Endothelial cell (in vitro differentiated cells): ENCODE results near the gene HRAS. TPM values are rescaled to one million over a fixed set of nuclear protein-coding genes. Genes with fewer than 3 reads are reported as not detected.

Experiments used
- DNase-seq: peaks from one replicate; pipeline ENCODE4 v3.0.0; 2021; ENCODE audit warnings: low spot score
- H3K27ac Mint-ChIP-seq: one replicate; pipeline ENCODE4 v1.8.0; 2021; ENCODE audit warnings: mixed read lengths, inconsistent platforms; ENCODE audit not compliant: unreplicated experiment
- H3K27me3 Mint-ChIP-seq: one replicate; pipeline ENCODE4 v1.8.0; 2021; ENCODE audit warnings: mild to moderate bottlenecking, moderate library complexity, mixed read lengths, inconsistent platforms; ENCODE audit not compliant: unreplicated experiment
- H3K36me3 Mint-ChIP-seq: one replicate; pipeline ENCODE4 v1.8.0; 2021; ENCODE audit warnings: mild to moderate bottlenecking, low read depth, mixed read lengths, inconsistent platforms; ENCODE audit not compliant: unreplicated experiment
- H3K4me1 Mint-ChIP-seq: one replicate; pipeline ENCODE4 v1.8.0; 2021; ENCODE audit warnings: mild to moderate bottlenecking, mixed read lengths, inconsistent platforms; ENCODE audit not compliant: unreplicated experiment
- H3K4me3 Mint-ChIP-seq: one replicate; pipeline ENCODE4 v1.8.0; 2021; ENCODE audit warnings: mild to moderate bottlenecking, mixed read lengths, inconsistent platforms; ENCODE audit not compliant: unreplicated experiment
- H3K9me3 Mint-ChIP-seq: one replicate; pipeline ENCODE4 v1.8.0; 2021; ENCODE audit warnings: mixed read lengths, inconsistent platforms; ENCODE audit not compliant: unreplicated experiment
- CTCF ChIP-seq: fragments of 200-600 bp; sonication (generic); IDR thresholded peaks from one replicate; pipeline ENCODE4 v1.5.0; 2021; ENCODE audit warnings: antibody characterized with exemption; ENCODE audit not compliant: unreplicated experiment
- total RNA-seq: library from RNA; stranded (reverse); fragmentation: NEBNext Ultra II Directional; extraction: Animal tissue kit (Norgen Biotek cat#: 25700); gene quantifications from one replicate; pipeline ENCODE4 v1.2.1, GENCODE V29; 2021; ENCODE audit not compliant: unreplicated experiment

HRAS gene
- total RNA-seq, 1 donor from 2014 or later = 92.4 TPM

GRCh38 chr11:555780-556661 is 20.6 kb upstream of the HRAS start:
- peaks cover 3% of the 10 kb centered on the region for H3K4me1 Mint-ChIP-seq
- DNase-seq = no peak
- no peak overlapping the region for H3K4me3 Mint-ChIP-seq
- no peaks in the 10 kb centered on the region for H3K9me3 Mint-ChIP-seq
- peaks cover 3% of the 10 kb centered on the region for H3K36me3 Mint-ChIP-seq
- H3K27me3 Mint-ChIP-seq = peaks cover 14% of the 10 kb centered on the region
- no peak overlapping the region for H3K27ac Mint-ChIP-seq
- no peak for TF ChIP-seq CTCF

- no peak for DNase-seq
- Mint-ChIP-seq H3K4me1 (peaks cover 3% of the 10 kb centered on the region), H3K36me3 (peaks cover 3% of the 10 kb centered on the region), H3K4me3 (no peak overlapping the region), H3K27ac (no peak overlapping the region), H3K9me3 (no peaks in the 10 kb centered on the region), H3K27me3 (peaks cover 14% of the 10 kb centered on the region)
- no peak for TF ChIP-seq CTCF
Measured at GRCh38 chr11:555227-555779, 19.9 kb upstream of the HRAS start.

GRCh38 chr11:554428-555226 is 19.3 kb upstream of the HRAS start:
- Mint-ChIP-seq H3K9me3 (no peaks in the 10 kb centered on the region), H3K27me3 (peaks cover 9% of the 10 kb centered on the region), H3K4me3 (no peak overlapping the region), H3K36me3 (no peaks in the 10 kb centered on the region), H3K4me1 (no peaks in the 10 kb centered on the region), H3K27ac (no peak overlapping the region)
- TF ChIP-seq CTCF = peak; percentile 60
- DNase-seq = no peak

- no peak for DNase-seq
- Mint-ChIP-seq H3K27ac (no peak overlapping the region), H3K36me3 (no peaks in the 10 kb centered on the region), H3K9me3 (no peaks in the 10 kb centered on the region), H3K4me1 (no peaks in the 10 kb centered on the region), H3K4me3 (no peak overlapping the region), H3K27me3 (peaks cover 9% of the 10 kb centered on the region)
- TF ChIP-seq CTCF = no peak
Measured at GRCh38 chr11:553988-554340, 18.6 kb upstream of the HRAS start.
